ENCODE results near the gene KRT79.

- TF ChIP-seq POLR2A (IDR thresholded peaks at IDR 0.05), result no peak
- TF ChIP-seq, protein P1, sequence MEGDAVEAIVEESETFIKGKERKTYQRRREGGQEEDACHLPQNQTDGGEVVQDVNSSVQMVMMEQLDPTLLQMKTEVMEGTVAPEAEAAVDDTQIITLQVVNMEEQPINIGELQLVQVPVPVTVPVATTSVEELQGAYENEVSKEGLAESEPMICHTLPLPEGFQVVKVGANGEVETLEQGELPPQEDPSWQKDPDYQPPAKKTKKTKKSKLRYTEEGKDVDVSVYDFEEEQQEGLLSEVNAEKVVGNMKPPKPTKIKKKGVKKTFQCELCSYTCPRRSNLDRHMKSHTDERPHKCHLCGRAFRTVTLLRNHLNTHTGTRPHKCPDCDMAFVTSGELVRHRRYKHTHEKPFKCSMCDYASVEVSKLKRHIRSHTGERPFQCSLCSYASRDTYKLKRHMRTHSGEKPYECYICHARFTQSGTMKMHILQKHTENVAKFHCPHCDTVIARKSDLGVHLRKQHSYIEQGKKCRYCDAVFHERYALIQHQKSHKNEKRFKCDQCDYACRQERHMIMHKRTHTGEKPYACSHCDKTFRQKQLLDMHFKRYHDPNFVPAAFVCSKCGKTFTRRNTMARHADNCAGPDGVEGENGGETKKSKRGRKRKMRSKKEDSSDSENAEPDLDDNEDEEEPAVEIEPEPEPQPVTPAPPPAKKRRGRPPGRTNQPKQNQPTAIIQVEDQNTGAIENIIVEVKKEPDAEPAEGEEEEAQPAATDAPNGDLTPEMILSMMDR (IDR thresholded peaks at IDR 0.05), result no peak
- TF ChIP-seq POLR2AphosphoS5 (IDR thresholded peaks at IDR 0.05), result no peak
Observed at GRCh38 chr12:52808573-52809160, 25.4 kb downstream of the KRT79 start.

All from gastroesophageal sphincter (tissue), 3 donors.